Anterior cingulate cortex (tissue), 58 donors: ENCODE results near the gene RUSF1.
"Not testable (repeated sequence)": the region's sequence is repeated elsewhere in the genome, so short reads cannot be mapped to it uniquely, and the experiment has no call there.

Experiments used
- DNase-seq, 58 donors: peaks; one replicate each; lab custom pipeline; 2025; lab: John Stamatoyannopoulos, UW

The RUSF1 gene

GRCh38 chr16:31519759-31520431 is 11.7 kb upstream of the RUSF1 start:
- DNase-seq = no peak

GRCh38 chr16:31517800-31518402 is 9.7 kb upstream of the RUSF1 start:
- no peak for DNase-seq

GRCh38 chr16:31513884-31514283 is 5.7 kb upstream of the RUSF1 start:
- DNase-seq = no peak

GRCh38 chr16:31513126-31513525 is 4.9 kb upstream of the RUSF1 start:
- DNase-seq = no peak

GRCh38 chr16:31508706-31509195 is 560 bp upstream of the RUSF1 start:
- peak in 2 of 58 donors; percentile 7 to 21 for DNase-seq

- DNase-seq = no peak
Observed at GRCh38 chr16:31507617-31507928, 618 bp downstream of the RUSF1 start.

- no peak for DNase-seq
Observed at GRCh38 chr16:31505483-31505882, 2.7 kb downstream of the RUSF1 start.

- no peak for DNase-seq
Observed at GRCh38 chr16:31504159-31504558, 4.0 kb downstream of the RUSF1 start.

- not testable (repeated sequence) for DNase-seq
Observed at GRCh38 chr16:31503555-31503954, 4.6 kb downstream of the RUSF1 start.

- DNase-seq = no peak
Observed at GRCh38 chr16:31502981-31503380, 5.2 kb downstream of the RUSF1 start.

GRCh38 chr16:31501966-31502348 is 6.2 kb downstream of the RUSF1 start:
- DNase-seq = no peak

- DNase-seq = no peak
Observed at GRCh38 chr16:31501226-31501965, 6.8 kb downstream of the RUSF1 start.

- no peak for DNase-seq
Observed at GRCh38 chr16:31499928-31500327, 8.3 kb downstream of the RUSF1 start.

- no peak for DNase-seq
Observed at GRCh38 chr16:31498493-31498892, 9.7 kb downstream of the RUSF1 start.

- no peak for DNase-seq
Observed at GRCh38 chr16:31496670-31497069, 11.5 kb downstream of the RUSF1 start.

GRCh38 chr16:31493506-31494125 is 14.6 kb downstream of the RUSF1 start:
- DNase-seq = no peak

- no peak for DNase-seq
Observed at GRCh38 chr16:31491778-31492418, 16.3 kb downstream of the RUSF1 start.

- DNase-seq = no peak
Observed at GRCh38 chr16:31489616-31490584, 18.3 kb downstream of the RUSF1 start.

GRCh38 chr16:31489298-31489564 is 19.0 kb downstream of the RUSF1 start:
- DNase-seq = no peak
